Measurements from ENCODE around the gene HPCA.
A peak's percentile ranks its signal among the peaks of the same experiment; 100 is the strongest.

The HPCA gene

DNA sequence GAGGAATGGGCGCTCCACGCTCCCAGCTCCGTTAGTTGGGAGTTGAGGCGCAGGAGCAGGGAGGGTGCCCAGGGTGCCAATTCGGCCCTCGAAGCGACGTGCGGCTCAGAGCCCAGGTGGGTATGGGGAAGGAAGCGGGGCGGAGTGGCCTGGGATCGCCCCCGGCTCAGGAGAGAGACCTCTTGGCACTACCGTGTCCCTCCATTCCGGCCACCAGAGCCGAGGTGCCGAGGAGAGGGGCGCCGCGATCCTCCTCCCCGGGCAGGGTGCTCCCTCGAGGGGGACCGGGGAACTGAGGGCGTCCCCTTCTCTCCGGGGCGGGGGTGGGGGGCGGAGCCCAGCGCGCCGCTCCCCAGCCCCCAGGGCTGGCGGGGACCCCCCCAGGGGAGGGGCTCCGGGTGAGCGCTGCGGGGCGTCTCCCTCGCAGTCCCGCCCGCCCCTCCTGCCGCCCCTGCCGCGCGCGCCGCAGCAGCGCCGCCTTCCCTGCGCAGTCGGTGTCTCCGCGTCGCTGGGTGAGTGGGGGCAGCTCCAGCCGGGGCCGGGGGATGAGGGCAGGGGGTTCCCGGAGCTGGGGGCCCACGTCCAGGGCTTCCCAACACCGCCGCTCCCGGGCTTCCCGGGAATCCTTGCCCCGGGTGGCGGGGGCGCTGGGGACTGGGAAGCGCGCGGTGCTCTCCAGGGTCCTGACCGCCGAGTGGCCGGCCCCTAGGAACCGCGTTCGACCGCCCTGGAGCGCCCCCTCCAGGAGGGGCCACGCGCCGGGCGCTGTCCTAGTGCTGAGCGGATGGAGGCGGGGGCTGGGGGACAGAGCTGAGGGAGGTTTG lies at the start of gene HPCA:
Gene HPCA, plus strand, starts transcription at position 488 of the 824 bp plus-strand sequence. CDS start 2,408 bp downstream, outside the sequence.
- DNase-seq (ENCODE audit: low spot score in 2 of 2) (no peak), ATAC-seq (peak; percentile 59)
- no peaks in the 10 kb centered on the region for H3K36me3 Mint-ChIP-seq
- peak within 1 kb of the TSS; percentile 40 for H3K4me3 Mint-ChIP-seq
- H3K27ac Mint-ChIP-seq, result no peak within 1 kb of the TSS
- peaks cover 9% of the 10 kb centered on the region for H3K4me1 Mint-ChIP-seq
- H3K9me3 Mint-ChIP-seq, result no peaks in the 10 kb centered on the region

- Mint-ChIP-seq H3K9me3 (no peaks in the 10 kb centered on the region), H3K4me1 (peaks cover 8% of the 10 kb centered on the region), H3K4me3 (no peak overlapping the region), H3K27ac (no peak overlapping the region), H3K36me3 (peaks cover 39% of the 10 kb centered on the region)
- ATAC-seq, result no peak
- no peak for DNase-seq (ENCODE audit: low spot score in 2 of 2)
Observed at GRCh38 chr1:32848354-32849063, 37.8 kb upstream of the HPCA start.

DNA sequence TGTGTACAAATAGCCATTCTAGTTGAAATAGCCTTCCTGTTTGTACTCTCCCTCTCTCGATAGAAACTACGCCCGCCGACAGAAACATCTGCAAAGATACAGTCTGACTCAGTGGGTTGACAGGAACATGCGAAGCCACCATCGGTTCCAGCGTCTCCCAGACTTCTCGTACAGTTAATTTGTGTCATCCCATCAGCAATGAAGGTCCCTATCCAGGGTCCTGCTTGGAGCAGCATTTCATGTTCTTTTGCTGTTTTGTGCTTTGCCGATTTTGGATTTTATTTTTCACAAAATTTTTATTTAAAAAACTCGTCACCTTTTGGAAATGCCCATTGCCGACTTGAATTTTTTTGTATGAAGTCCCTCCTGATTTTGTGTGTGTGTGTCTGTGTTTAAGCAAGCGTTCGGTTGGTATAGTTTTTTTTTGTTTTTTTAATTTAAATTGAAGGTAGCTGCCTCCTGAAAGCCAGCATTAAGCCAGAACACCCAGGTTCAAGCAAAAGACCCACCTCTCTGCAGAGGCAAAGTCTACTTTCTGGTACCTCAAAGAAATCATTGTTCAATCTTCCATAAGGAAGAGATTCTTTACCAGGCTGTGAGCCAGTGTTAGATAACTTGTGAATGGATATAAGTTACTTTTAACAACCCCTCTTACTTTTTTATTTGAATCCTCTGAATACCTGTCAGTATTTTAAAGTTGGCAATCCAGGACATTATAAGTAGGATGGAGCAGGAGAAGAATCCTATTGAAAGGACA lies 30.3 kb upstream of the HPCA start:
- no peak overlapping the region for H3K27ac Mint-ChIP-seq
- DNase-seq (ENCODE audit: low spot score in 2 of 2) (no peak), ATAC-seq (no peak)
- H3K4me3 Mint-ChIP-seq, result no peak overlapping the region
- no peaks in the 10 kb centered on the region for H3K4me1 Mint-ChIP-seq
- peaks cover 65% of the 10 kb centered on the region for H3K36me3 Mint-ChIP-seq
- no peaks in the 10 kb centered on the region for H3K9me3 Mint-ChIP-seq

- no peaks in the 10 kb centered on the region for H3K4me1 Mint-ChIP-seq
Observed at GRCh38 chr1:32858136-32858535, 28.2 kb upstream of the HPCA start.

DNA sequence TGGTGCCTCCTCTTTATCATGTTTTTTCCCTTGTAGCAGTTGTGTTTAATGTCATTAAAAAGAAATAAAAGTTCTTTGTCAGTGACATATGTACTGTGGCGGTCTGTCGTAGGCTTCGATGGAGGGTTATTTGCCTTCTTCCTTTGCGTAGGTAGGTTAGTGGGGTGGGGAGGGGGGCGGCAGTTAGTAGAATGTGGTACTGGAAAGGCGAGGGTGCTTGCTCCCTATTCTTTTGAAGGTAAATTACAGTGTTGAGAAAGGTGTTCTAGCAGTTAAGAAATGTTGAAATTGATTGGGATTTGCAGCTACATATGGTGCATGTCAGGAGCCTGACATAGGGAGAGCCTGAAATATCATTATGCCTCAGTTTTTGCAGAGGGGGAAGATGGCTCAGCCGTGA lies 27.5 kb upstream of the HPCA start:
- Mint-ChIP-seq H3K4me3 (no peak overlapping the region), H3K4me1 (no peaks in the 10 kb centered on the region), H3K36me3 (peaks cover 64% of the 10 kb centered on the region), H3K9me3 (no peaks in the 10 kb centered on the region), H3K27ac (no peak overlapping the region)
- no peak for DNase-seq (ENCODE audit: low spot score in 2 of 2)
- no peak for ATAC-seq

More at GRCh38 chr1:32858136-32858535, 28.2 kb upstream of the HPCA start:
- peaks cover 71% of the 10 kb centered on the region for H3K36me3 Mint-ChIP-seq
- DNase-seq (ENCODE audit: low spot score in 2 of 2), result no peak
- H3K4me3 Mint-ChIP-seq, result no peak overlapping the region
- ATAC-seq, result no peak
- H3K27ac Mint-ChIP-seq, result no peak overlapping the region
- no peaks in the 10 kb centered on the region for H3K9me3 Mint-ChIP-seq

GRCh38 chr1:32859915-32860314 lies 26.4 kb upstream of the HPCA start:
- no peaks in the 10 kb centered on the region for H3K9me3 Mint-ChIP-seq
- no peak overlapping the region for H3K4me3 Mint-ChIP-seq
- DNase-seq (ENCODE audit: low spot score in 2 of 2) (no peak), ATAC-seq (no peak)
- peaks cover 53% of the 10 kb centered on the region for H3K36me3 Mint-ChIP-seq
- no peak overlapping the region for H3K27ac Mint-ChIP-seq
- H3K4me1 Mint-ChIP-seq, result no peaks in the 10 kb centered on the region

- Mint-ChIP-seq H3K9me3 (no peaks in the 10 kb centered on the region), H3K4me3 (no peak overlapping the region), H3K4me1 (no peaks in the 10 kb centered on the region), H3K27ac (no peak overlapping the region), H3K36me3 (peaks cover 47% of the 10 kb centered on the region)
- ATAC-seq, result no peak
- DNase-seq (ENCODE audit: low spot score in 2 of 2), result no peak
Observed at GRCh38 chr1:32860566-32860965, 25.7 kb upstream of the HPCA start.

GRCh38 chr1:32861904-32862695 lies 24.2 kb upstream of the HPCA start:
- no peak overlapping the region for H3K27ac Mint-ChIP-seq

DNA sequence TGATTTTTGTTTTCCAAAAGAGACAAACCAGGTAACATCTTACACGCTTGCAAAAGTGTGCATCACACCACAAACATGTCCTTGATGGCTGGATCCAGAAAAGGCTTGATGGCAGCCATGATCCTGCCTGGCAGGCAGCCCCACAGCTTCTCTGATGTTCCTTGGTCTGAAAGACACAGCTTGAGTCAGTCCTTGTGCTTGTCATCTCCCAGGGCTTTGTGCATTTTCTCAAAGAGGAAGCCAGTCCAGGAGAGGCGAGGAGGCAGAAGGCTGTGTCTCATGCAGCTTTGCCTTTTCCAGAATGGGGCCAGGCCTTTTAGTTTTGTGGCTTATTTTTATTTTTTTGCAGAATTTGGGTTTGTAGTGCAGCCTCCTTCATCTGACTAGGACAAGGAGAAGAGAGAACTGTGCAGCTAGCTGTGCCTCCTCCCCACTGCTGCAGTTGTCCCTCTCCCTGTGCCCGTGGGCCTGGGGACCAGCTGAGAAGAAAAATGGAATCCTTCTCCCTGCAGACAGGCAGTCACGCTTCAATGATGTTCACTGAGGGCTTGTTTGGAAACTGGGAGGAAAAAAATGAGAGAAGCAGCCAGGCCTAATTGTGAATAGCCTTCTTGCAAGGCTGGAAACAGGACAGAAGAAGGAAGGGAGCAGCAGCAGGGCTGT lies 22.9 kb upstream of the HPCA start:
- ATAC-seq, result no peak
- no peak for DNase-seq (ENCODE audit: low spot score in 2 of 2)
- Mint-ChIP-seq H3K27ac (peak overlapping the region; percentile 81), H3K4me3 (no peak overlapping the region), H3K4me1 (no peaks in the 10 kb centered on the region), H3K36me3 (peaks cover 20% of the 10 kb centered on the region), H3K9me3 (no peaks in the 10 kb centered on the region)

More at GRCh38 chr1:32861904-32862695, 24.2 kb upstream of the HPCA start:
- Mint-ChIP-seq H3K9me3 (no peaks in the 10 kb centered on the region), H3K4me1 (no peaks in the 10 kb centered on the region), H3K4me3 (no peak overlapping the region), H3K36me3 (peaks cover 31% of the 10 kb centered on the region)
- DNase-seq (ENCODE audit: low spot score in 2 of 2) (no peak), ATAC-seq (no peak)

DNA sequence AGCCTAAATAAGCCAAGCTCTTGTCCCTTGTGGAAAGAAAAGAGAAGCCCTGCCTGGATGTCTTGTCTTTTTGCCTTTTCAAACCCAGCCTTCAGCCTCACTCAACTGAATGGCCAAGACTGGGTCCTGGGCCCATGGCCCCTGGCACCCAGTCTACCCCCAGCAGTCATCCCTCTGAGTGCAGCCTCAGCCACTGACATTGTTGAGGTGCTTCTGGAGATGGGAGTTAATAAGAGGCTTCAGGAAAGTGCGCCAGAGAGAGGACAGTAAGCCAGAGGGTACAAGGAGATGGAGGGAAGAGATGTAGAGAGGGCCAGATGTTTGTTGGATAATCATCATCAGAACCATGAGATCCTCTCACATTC lies 22.4 kb upstream of the HPCA start:
- H3K36me3 Mint-ChIP-seq, result peaks cover 20% of the 10 kb centered on the region
- H3K4me1 Mint-ChIP-seq, result no peaks in the 10 kb centered on the region
- ATAC-seq (no peak), DNase-seq (ENCODE audit: low spot score in 2 of 2) (no peak)
- H3K4me3 Mint-ChIP-seq, result no peak overlapping the region
- H3K27ac Mint-ChIP-seq, result peak overlapping the region; percentile 81
- no peaks in the 10 kb centered on the region for H3K9me3 Mint-ChIP-seq

- no peak for DNase-seq (ENCODE audit: low spot score in 2 of 2)
- Mint-ChIP-seq H3K36me3 (peaks cover 20% of the 10 kb centered on the region), H3K4me3 (no peak overlapping the region), H3K4me1 (peaks cover 4% of the 10 kb centered on the region), H3K9me3 (no peaks in the 10 kb centered on the region), H3K27ac (peak overlapping the region; percentile 81)
- ATAC-seq, result no peak
Observed at GRCh38 chr1:32864375-32865019, 21.8 kb upstream of the HPCA start.

DNA sequence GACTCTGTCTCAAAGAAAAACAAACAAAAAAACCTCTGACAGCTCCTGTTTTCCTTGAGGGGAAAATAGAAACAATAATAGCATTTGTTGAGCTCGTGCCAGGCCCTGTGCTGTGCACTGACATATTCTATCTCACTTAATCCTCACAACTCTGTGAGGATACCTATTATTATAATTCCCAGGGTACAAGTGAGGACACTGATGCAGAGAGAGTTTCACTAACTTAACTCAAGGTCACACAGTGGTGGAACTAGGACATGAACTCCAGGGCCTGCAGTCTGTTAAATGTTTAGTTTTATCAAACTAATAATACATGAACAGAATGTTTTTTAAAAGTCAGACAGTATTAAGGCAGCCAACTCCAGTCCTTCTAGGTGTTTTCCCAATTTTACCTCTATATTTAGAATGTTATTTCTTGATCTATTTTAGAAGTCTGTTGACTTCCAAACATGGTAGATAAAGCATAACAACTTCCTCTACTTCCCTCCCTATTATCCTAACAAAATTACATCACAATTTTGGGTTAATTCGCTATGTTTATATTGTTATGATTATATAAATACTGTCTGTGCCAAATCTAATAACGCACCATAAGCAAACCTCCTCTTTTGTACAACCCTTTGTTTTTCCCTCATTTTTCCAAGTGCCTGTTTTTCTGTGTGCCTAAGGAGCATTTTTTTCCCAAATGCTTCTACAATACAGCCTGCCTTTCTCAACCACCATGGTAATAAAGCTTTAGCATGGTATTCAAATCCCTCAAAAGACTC lies 20.5 kb upstream of the HPCA start:
- Mint-ChIP-seq H3K27ac (no peak overlapping the region), H3K9me3 (no peaks in the 10 kb centered on the region), H3K4me3 (no peak overlapping the region), H3K36me3 (peaks cover 13% of the 10 kb centered on the region), H3K4me1 (peaks cover 13% of the 10 kb centered on the region)
- no peak for DNase-seq (ENCODE audit: low spot score in 2 of 2)
- no peak for ATAC-seq

DNA sequence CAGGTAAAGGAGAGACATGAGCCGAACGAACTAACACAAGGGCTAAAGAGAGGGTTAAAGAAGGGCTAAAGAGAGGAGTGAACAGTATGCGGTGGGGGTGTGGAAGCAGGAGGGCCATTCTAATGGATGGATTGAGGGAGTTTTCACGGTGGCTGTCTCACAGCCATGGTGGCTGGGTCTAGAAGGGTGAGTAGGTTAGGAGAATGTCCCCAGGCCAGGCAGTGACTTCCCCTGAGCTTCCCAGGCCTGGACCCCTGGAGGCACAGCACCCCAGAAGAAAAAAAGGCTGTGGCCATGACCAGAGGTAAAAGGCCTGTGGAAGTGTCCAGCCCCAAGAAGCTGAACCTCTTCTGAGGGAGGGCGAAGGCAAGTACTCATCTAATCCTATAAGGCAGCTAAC lies 19.1 kb upstream of the HPCA start:
- DNase-seq (ENCODE audit: low spot score in 2 of 2) (no peak), ATAC-seq (no peak)
- H3K9me3 Mint-ChIP-seq, result no peaks in the 10 kb centered on the region
- peak overlapping the region; percentile 13 for H3K27ac Mint-ChIP-seq
- H3K4me1 Mint-ChIP-seq, result peaks cover 23% of the 10 kb centered on the region
- peaks cover 9% of the 10 kb centered on the region for H3K36me3 Mint-ChIP-seq
- no peak overlapping the region for H3K4me3 Mint-ChIP-seq

All from stimulated activated effector memory CD8-positive, alpha-beta T cell treated with anti-CD3 and anti-CD28 coated beads, Interleukin-12 subunit alpha, Interleukin-12 subunit beta, amount 100 ng/mL, for 72 hours (primary cell).